Stomach (tissue), 9 donors: ENCODE data around the gene ATP2B2. TPM values are rescaled to one million over a fixed set of nuclear protein-coding genes. Genes with fewer than 3 reads are reported as not detected.

Source experiments
- DNase-seq, 2 donors: peaks; one replicate each; pipeline versions ENCODE4 v3.0.0 to v3.0.0-alpha.2; 2013 to 2019
- H3K27ac ChIP-seq, 5 donors: fragments of 200-600 bp in 4 of 5; sonication (generic) in 4 of 5; one replicate each; pipeline ENCODE4 v1.5.1; 2013 to 2019; ENCODE audit warnings: mild to moderate bottlenecking in 1 of 5, moderate library complexity in 1 of 5
- H3K27me3 ChIP-seq, 3 donors: fragments of 200-600 bp; sonication (generic); one replicate each; pipeline ENCODE4 v1.5.1; 2017 to 2019; ENCODE audit warnings: mixed run types in 1 of 3
- H3K36me3 ChIP-seq, 4 donors: fragments of 200-600 bp; sonication (generic); 1 replicate in 3 of 4; 2 replicates in 1 of 4; pipeline ENCODE4 v1.5.1; 2016 to 2019
- H3K4me1 ChIP-seq, 4 donors: fragments of 200-600 bp; sonication (generic); one replicate each; pipeline ENCODE4 v1.5.1; 2016 to 2019
- H3K4me3 ChIP-seq, 4 donors: fragments of 200-600 bp; sonication (generic) in 3 of 4; one replicate each; pipeline ENCODE4 v1.5.1; 2016 to 2019; ENCODE audit warnings: mild to moderate bottlenecking in 1 of 4
- H3K9me3 ChIP-seq, 4 donors: fragments of 200-600 bp; sonication (generic); one replicate each; pipeline ENCODE4 v1.5.1; 2016 to 2019
- EP300 ChIP-seq: sonication (generic); formaldehyde crosslinking; IDR thresholded peaks from one replicate; pipeline ENCODE4 v1.6.1; 2017; ENCODE audit warnings: antibody characterized with exemption
- POLR2A ChIP-seq, 4 donors: fragments of 450-650 bp; IDR thresholded peaks; one replicate each; pipeline ENCODE4 v1.6.1; 2016; ENCODE audit warnings: antibody characterized with exemption in 4 of 4, control low read depth in 2 of 4, mild to moderate bottlenecking in 1 of 4, moderate library complexity in 1 of 4
- POLR2AphosphoS5 ChIP-seq, 3 donors: sonication (generic); formaldehyde crosslinking; IDR thresholded peaks; one replicate each; pipeline ENCODE4 v1.6.1; 2016; ENCODE audit warnings: antibody characterized with exemption in 3 of 3
- WGBS, 5 donors: extraction: QIAGEN DNeasy Blood & Tissue Kit in 3 of 5; methylation state at CpG; one replicate each; pipeline versions ENCODE4 v1.1.5 to v1.1.7; 2013 to 2018; 5-methylcytosine and 5-hydroxymethylcytosine counted together
- intact Hi-C: fragments of 100-400 bp; cut with DNase I; formaldehyde crosslinking; loops from one replicate; pipeline ENCODE4 v1.15.1; 2023; ENCODE audit warnings: low total_unique reads
- polyA plus RNA-seq, 3 donors: library from polyadenylated mRNA; stranded (reverse); fragments of 200-250 nt; gene quantifications; one replicate each; pipeline ENCODE4 v1.2.3, GENCODE V29; 2013
- total RNA-seq, 5 donors: library from RNA; depleted of rRNA; stranded (reverse); fragments of >200 nt; gene quantifications; one replicate each; pipeline versions ENCODE4 v1.1.0 to v1.2.3, GENCODE V29; 2014 to 2016
- TF ChIP-seq, protein P1 (sequence below), 7 experiments: fragments of 450-650 bp in 4 of 7; fragments of 200-600 bp in 3 of 7; sonication (generic) in 3 of 7; IDR thresholded peaks; one replicate each; pipeline ENCODE4 v1.5.1; 2016 to 2019; ENCODE audit warnings: antibody characterized with exemption in 7 of 7, control low read depth in 2 of 7, mild to moderate bottlenecking in 1 of 7
- donor health status: healthy with polysubstance abuse.
- donor health status: Bipolar disorder and iron deficiency.
- donor health status: healthy.

Gene ATP2B2
- total and polyA plus RNA-seq, 8 donors = 0.03 to 0.37 TPM; not detected in 6

DNA sequence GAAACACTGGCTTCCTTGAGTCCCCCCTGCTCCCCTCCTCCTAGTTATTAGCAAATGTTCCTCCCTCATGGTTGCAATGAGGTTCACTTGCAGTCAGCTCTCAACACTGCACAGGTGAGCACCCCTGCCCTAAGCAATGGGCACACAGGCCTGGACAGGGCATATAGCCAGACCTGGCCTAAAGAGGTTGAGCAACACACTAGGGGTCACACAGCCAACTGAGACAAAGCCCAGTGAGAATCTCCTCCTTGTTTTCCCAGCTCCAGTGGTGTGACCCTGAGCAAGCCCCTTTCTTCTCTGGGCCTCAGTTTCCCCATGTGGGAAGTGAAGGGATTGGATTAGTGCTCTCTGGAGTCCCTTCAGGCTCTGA is 49.9 kb downstream of the ATP2B2 start:
- no peaks in the 10 kb centered on the region for H3K9me3 ChIP-seq
- no peak for TF ChIP-seq POLR2AphosphoS5 (IDR thresholded peaks at IDR 0.05)
- TF ChIP-seq POLR2A (IDR thresholded peaks at IDR 0.05) = no peak
- TF ChIP-seq EP300 = no peak
- no peaks in the 10 kb centered on the region for H3K36me3 ChIP-seq
- DNase-seq = no peak
- H3K4me1 ChIP-seq = no peaks in the 10 kb centered on the region
- H3K27ac ChIP-seq = no peak overlapping the region
- H3K4me3 ChIP-seq = no peak overlapping the region
- peaks cover 0 to 35% (median 7%) of the 10 kb centered on the region in 3 donors for H3K27me3 ChIP-seq
- intact Hi-C loops = no loop called here

- Histone ChIP-seq H3K36me3 (no peaks in the 10 kb centered on the region), H3K27ac (no peak overlapping the region), H3K4me3 (no peak overlapping the region), H3K9me3 (no peaks in the 10 kb centered on the region), H3K4me1 (no peaks in the 10 kb centered on the region), H3K27me3 (peaks cover 0 to 41% (median 9%) of the 10 kb centered on the region in 3 donors)
- WGBS, 5 donors = 0% methylated on average over 1 of the region's 1 CpG
- intact Hi-C loops = no loop called here
- DNase-seq = no peak
- TF ChIP-seq, protein P1, sequence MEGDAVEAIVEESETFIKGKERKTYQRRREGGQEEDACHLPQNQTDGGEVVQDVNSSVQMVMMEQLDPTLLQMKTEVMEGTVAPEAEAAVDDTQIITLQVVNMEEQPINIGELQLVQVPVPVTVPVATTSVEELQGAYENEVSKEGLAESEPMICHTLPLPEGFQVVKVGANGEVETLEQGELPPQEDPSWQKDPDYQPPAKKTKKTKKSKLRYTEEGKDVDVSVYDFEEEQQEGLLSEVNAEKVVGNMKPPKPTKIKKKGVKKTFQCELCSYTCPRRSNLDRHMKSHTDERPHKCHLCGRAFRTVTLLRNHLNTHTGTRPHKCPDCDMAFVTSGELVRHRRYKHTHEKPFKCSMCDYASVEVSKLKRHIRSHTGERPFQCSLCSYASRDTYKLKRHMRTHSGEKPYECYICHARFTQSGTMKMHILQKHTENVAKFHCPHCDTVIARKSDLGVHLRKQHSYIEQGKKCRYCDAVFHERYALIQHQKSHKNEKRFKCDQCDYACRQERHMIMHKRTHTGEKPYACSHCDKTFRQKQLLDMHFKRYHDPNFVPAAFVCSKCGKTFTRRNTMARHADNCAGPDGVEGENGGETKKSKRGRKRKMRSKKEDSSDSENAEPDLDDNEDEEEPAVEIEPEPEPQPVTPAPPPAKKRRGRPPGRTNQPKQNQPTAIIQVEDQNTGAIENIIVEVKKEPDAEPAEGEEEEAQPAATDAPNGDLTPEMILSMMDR (IDR thresholded peaks at IDR 0.05) = no peak
- TF ChIP-seq POLR2AphosphoS5 (IDR thresholded peaks at IDR 0.05) = no peak
Measured at GRCh38 chr3:10454907-10455544, 50.4 kb downstream of the ATP2B2 start.

GRCh38 chr3:10453431-10454163 is 51.8 kb downstream of the ATP2B2 start:
- Histone ChIP-seq H3K27me3 (peaks cover 0 to 48% (median 9%) of the 10 kb centered on the region in 3 donors), H3K27ac (no peak overlapping the region), H3K4me3 (no peak overlapping the region), H3K9me3 (no peaks in the 10 kb centered on the region), H3K36me3 (no peaks in the 10 kb centered on the region), H3K4me1 (no peaks in the 10 kb centered on the region)
- WGBS, 5 donors = 49 to 59% (median 55%) methylated on average over 7 of the region's 7 CpGs
- intact Hi-C loops = no loop called here
- DNase-seq = no peak
- TF ChIP-seq POLR2A (IDR thresholded peaks at IDR 0.05) = no peak
- TF ChIP-seq POLR2AphosphoS5 (IDR thresholded peaks at IDR 0.05) = no peak
- TF ChIP-seq, protein P1 (IDR thresholded peaks at IDR 0.05) = no peak
- TF ChIP-seq EP300 = no peak

DNA sequence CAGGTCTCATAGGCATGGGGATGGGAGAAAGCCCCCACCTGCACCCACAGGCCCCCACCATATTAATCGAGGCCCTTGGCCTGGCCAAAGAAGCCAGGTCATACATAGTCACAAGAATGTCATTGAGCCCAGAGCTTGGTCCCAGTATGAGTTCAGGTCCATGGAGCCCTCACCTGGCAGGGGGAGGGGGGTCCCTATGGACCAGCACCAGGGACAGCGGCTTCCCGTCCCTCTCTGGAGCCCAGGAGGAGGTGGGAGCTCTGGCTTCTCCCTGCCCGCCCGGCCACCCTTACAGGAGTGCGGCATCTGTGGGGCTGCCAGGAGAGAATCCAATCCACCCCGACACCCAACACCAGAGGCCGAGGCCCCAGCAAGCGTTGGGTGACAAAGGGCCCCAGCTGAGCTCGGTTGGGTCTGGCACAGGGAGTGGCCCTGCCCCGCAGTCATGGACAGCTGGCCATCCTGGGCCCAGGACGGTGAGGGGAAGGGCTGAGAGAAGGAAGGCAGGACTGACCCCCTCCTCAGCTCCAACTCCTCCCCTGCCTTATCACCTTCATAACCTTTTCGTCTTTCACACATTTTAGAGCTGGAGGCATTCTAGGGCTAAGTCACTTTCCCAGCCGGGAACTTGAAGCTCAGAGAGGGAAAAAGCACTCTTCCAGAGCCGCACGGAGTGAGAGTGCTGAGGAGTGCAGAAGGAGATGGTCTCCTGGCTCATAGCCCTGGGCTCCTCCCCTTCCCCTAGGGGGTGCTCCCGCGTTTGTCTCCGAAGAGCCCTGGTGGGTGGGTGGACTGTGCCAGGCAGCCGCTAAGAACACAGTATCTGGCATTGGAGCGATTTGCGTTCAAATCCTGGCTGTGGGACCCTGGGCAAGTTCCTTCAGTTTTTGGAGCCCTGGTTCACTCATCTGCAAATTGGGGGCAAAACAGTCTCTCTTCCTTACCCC is 54.6 kb downstream of the ATP2B2 start:
- no peaks in the 10 kb centered on the region for H3K36me3 ChIP-seq
- no peaks in the 10 kb centered on the region for H3K9me3 ChIP-seq
- WGBS, 5 donors = 47 to 56% (median 51%) methylated on average over 17 to 22 of the region's 22 CpGs
- no peak overlapping the region for H3K4me3 ChIP-seq
- intact Hi-C loops = no loop called here
- H3K27ac ChIP-seq = no peak overlapping the region
- H3K27me3 ChIP-seq = peaks cover 0 to 48% (median 9%) of the 10 kb centered on the region in 3 donors
- TF ChIP-seq POLR2AphosphoS5 (IDR thresholded peaks at IDR 0.05) (no peak), EP300 (no peak), POLR2A (IDR thresholded peaks at IDR 0.05) (no peak)
- TF ChIP-seq, protein P1 (IDR thresholded peaks at IDR 0.05) = no peak
- H3K4me1 ChIP-seq = no peaks in the 10 kb centered on the region
- DNase-seq = no peak
